HepG2 (cell line): ENCODE measurements around the gene MAP3K3. TPM values are rescaled to one million over a fixed set of nuclear protein-coding genes. Genes with fewer than 3 reads are reported as not detected.

Experiments
- CHCHD3 ChIP-seq: sonication (generic); formaldehyde crosslinking; IDR thresholded peaks from 2 replicates; pipeline ENCODE4 v1.8.0; 2022; ENCODE audit warnings: mild to moderate bottlenecking, missing genetic modification reagents, moderate library complexity
- CREB1 ChIP-seq, 2 experiments: fragments of 450-650 bp in 1 of 2; IDR thresholded peaks; 2 replicates each; pipeline ENCODE4 v1.6.1; 2016 to 2017; ENCODE audit warnings: control low read depth in 1 of 2, mild to moderate bottlenecking in 1 of 2, missing compliant biosample characterization in 1 of 2, missing genetic modification characterization in 1 of 2
- FOSL1 ChIP-seq: sonication (generic); formaldehyde crosslinking; IDR thresholded peaks from 2 replicates; pipeline ENCODE4 v1.9.0; 2021; ENCODE audit warnings: missing genetic modification reagents, borderline replicate concordance
- HNRNPL ChIP-seq: fragments of 200-400 bp; formaldehyde crosslinking; IDR thresholded peaks from 2 replicates; pipeline ENCODE4 v1.6.1; 2017; ENCODE audit warnings: mild to moderate bottlenecking, low read depth, low read length
- KAT8 ChIP-seq: IDR thresholded peaks from 2 replicates; pipeline ENCODE4 v1.6.1; 2016; ENCODE audit warnings: missing genetic modification reagents, missing compliant biosample characterization
- KDM2A ChIP-seq: sonication (generic); formaldehyde crosslinking; IDR thresholded peaks from 2 replicates; pipeline ENCODE4 v1.4.0; 2020; ENCODE audit warnings: low read depth, missing genetic modification reagents, borderline replicate concordance
- MBD4 ChIP-seq: IDR thresholded peaks from 2 replicates; pipeline ENCODE4 v1.6.1; 2012; ENCODE audit warnings: low read length, inconsistent platforms, borderline replicate concordance
- MIER2 ChIP-seq: IDR thresholded peaks from 2 replicates; pipeline ENCODE4 v1.6.1; 2016; ENCODE audit warnings: missing biosample characterization, missing genetic modification reagents
- NPAS2 ChIP-seq: sonication (generic); formaldehyde crosslinking; IDR thresholded peaks from 2 replicates; pipeline ENCODE4 v1.8.0; 2022; ENCODE audit warnings: mild to moderate bottlenecking, missing genetic modification reagents, borderline replicate concordance
- PTBP1 ChIP-seq: fragments of 200-400 bp; formaldehyde crosslinking; IDR thresholded peaks from 2 replicates; pipeline ENCODE4 v1.6.1; 2018; ENCODE audit warnings: low read length, low read depth; ENCODE audit not compliant: poor library complexity, severe bottlenecking
- RAD21 ChIP-seq: fragments of 450-650 bp; formaldehyde crosslinking; IDR thresholded peaks from 2 replicates; pipeline ENCODE4 v1.5.0; 2020; ENCODE audit warnings: mild to moderate bottlenecking
- TEAD3 ChIP-seq: optimal IDR thresholded peaks from 2 replicates; pipeline ENCODE3; 2016; ENCODE audit warnings: borderline replicate concordance
- ZC3H13 ChIP-seq: sonication (generic); formaldehyde crosslinking; IDR thresholded peaks from 2 replicates; pipeline ENCODE4 v1.8.1; 2023; ENCODE audit warnings: mild to moderate bottlenecking, missing genetic modification reagents, moderate library complexity
- ZNF737 ChIP-seq: sonication (generic); formaldehyde crosslinking; IDR thresholded peaks from 2 replicates; pipeline ENCODE4 v1.5.0; 2020; ENCODE audit warnings: missing genetic modification reagents, mild to moderate bottlenecking, borderline replicate concordance
- ZNF792 ChIP-seq: IDR thresholded peaks from 2 replicates; pipeline ENCODE4 v1.6.1; 2016
- ZNF816 ChIP-seq: sonication (generic); formaldehyde crosslinking; IDR thresholded peaks from 2 replicates; pipeline ENCODE4 v1.8.0; 2022; ENCODE audit warnings: missing genetic modification reagents, mild to moderate bottlenecking, borderline replicate concordance
- ZNF891 ChIP-seq: sonication (generic); formaldehyde crosslinking; IDR thresholded peaks from 2 replicates; pipeline ENCODE4 v1.5.0; 2020; ENCODE audit warnings: mild to moderate bottlenecking, missing genetic modification reagents
- polyA plus RNA-seq, 8 experiments: library from polyadenylated mRNA; depleted of rRNA in 3 of 8; stranded (reverse) in 7 of 8; unstranded in 1 of 8; fragments of >200 nt; fragmentation: Illumina TruSeq in 4 of 8; extraction: Trizol in 4 of 8; gene quantifications; 2 replicates each; pipeline versions ENCODE4 v1.2.1 to v1.2.3, GENCODE V29; 2011 to 2016; ENCODE audit warnings: low read depth in 4 of 8, missing spikeins in 1 of 8, mixed read lengths in 1 of 8; ENCODE audit not compliant: insufficient read depth in 1 of 8
- total RNA-seq, 5 experiments: library from RNA; depleted of rRNA; stranded (reverse); fragments of >200 nt; fragmentation: Illumina TruSeq; extraction: Trizol; gene quantifications; 2 replicates each; pipeline ENCODE4 v1.2.3, GENCODE V29; 2016; ENCODE audit warnings: low read depth in 1 of 5
- TF ChIP-seq, protein P1 (sequence below): sonication (generic); formaldehyde crosslinking; IDR thresholded peaks from 2 replicates; pipeline ENCODE4 v1.4.0; 2020; ENCODE audit warnings: missing genetic modification reagents
- TF ChIP-seq, protein P2 (sequence below): sonication (generic); formaldehyde crosslinking; IDR thresholded peaks from 2 replicates; pipeline ENCODE4 v1.4.0; 2020; ENCODE audit warnings: mild to moderate bottlenecking, missing genetic modification reagents, borderline replicate concordance
- TF ChIP-seq, protein P3 (sequence below): sonication (generic); formaldehyde crosslinking; IDR thresholded peaks from 2 replicates; pipeline ENCODE4 v1.9.0; 2022; ENCODE audit warnings: missing genetic modification reagents, mild to moderate bottlenecking, borderline replicate concordance

Gene MAP3K3
- total and polyA plus RNA-seq, 2 of the 13 experiments (the other 11 are each of a cell fraction or from before 2014, with no cell fraction given), result 17.7 to 21.8 TPM

DNA sequence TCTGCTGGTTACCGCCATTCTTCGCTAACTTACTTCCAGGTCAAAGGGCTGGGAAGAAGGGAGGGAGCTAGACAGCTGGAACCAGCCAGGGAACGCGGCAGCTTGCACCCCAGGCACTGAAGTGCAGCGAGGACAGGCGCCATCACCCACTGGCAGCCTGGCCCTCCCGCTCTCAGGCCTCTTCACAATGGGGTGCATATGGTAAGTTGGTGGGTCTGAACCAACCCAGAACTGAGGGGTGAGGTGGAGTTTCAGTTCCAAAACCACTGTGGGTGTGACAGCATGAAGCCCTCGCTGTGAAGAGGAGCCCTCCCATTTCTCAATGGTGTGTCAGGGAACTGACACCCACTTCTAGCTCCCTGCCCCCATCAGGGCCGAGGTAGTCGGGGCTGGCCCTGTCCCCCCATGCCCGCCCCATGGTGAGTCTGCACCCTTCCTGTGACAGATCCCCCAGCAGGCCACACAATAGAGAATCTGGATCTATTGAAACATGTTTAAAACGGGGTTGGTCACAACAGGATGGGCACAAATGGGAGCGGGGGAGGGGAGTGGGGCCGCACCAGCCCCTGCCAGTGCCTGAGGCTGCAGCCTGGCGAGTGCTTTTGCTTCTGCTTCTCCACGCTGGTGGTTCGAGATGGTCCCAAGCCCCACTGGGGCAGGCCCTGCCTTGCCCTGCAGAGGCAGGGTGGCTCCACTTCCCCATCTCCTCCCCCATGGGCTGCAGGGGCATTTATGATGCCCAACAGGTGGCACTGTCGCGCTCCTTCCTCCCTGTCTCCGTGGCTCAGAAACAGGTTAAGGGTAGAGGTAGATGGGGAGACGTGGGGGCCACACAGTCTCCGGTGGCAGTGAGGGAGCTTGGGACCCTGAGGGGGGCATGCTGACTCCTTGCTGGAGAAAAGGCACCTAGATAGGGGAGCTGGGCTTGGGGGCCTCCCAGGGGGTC is 75.4 kb downstream of the MAP3K3 start (continued):
- TF ChIP-seq CHCHD3 (CRISPR knock-in tag) (no peak), TEAD3 (CRISPR knock-in tag) (peak; percentile 28), RAD21 (CRISPR knock-in tag) (peak; percentile 33; the same call in 1 of the 2 replicates), FOSL1 (CRISPR knock-in tag) (no peak), ZNF792 (CRISPR knock-in tag) (peak; percentile 28; the same call in 1 of the 2 replicates), ZNF816 (no peak), NPAS2 (CRISPR knock-in tag) (no peak), KDM2A (CRISPR knock-in tag) (peak; percentile 66; the same call in 1 of the 2 replicates), ZC3H13 (peak; percentile 55; the same call in 1 of the 2 replicates), PTBP1 (peak; percentile 70), ZNF891 (CRISPR knock-in tag) (0 out of 2 replicates have a peak, but pooled peaks have one; percentile 49), ZNF737 (CRISPR knock-in tag) (no peak), MBD4 (no peak), CREB1 (IDR thresholded peaks at IDR 0.05) (no peak), CREB1 (CRISPR knock-in tag; IDR thresholded peaks at IDR 0.05) (no peak), KAT8 (CRISPR knock-in tag) (no peak), MIER2 (peak; percentile 14; the same call in 1 of the 2 replicates), HNRNPL (peak; percentile 41; the same call in 1 of the 2 replicates)
- TF ChIP-seq, protein P1, sequence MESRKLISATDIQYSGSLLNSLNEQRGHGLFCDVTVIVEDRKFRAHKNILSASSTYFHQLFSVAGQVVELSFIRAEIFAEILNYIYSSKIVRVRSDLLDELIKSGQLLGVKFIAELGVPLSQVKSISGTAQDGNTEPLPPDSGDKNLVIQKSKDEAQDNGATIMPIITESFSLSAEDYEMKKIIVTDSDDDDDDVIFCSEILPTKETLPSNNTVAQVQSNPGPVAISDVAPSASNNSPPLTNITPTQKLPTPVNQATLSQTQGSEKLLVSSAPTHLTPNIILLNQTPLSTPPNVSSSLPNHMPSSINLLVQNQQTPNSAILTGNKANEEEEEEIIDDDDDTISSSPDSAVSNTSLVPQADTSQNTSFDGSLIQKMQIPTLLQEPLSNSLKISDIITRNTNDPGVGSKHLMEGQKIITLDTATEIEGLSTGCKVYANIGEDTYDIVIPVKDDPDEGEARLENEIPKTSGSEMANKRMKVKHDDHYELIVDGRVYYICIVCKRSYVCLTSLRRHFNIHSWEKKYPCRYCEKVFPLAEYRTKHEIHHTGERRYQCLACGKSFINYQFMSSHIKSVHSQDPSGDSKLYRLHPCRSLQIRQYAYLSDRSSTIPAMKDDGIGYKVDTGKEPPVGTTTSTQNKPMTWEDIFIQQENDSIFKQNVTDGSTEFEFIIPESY (CRISPR knock-in tag), result peak; percentile 42; the same call in 1 of the 2 replicates
- TF ChIP-seq, protein P2, sequence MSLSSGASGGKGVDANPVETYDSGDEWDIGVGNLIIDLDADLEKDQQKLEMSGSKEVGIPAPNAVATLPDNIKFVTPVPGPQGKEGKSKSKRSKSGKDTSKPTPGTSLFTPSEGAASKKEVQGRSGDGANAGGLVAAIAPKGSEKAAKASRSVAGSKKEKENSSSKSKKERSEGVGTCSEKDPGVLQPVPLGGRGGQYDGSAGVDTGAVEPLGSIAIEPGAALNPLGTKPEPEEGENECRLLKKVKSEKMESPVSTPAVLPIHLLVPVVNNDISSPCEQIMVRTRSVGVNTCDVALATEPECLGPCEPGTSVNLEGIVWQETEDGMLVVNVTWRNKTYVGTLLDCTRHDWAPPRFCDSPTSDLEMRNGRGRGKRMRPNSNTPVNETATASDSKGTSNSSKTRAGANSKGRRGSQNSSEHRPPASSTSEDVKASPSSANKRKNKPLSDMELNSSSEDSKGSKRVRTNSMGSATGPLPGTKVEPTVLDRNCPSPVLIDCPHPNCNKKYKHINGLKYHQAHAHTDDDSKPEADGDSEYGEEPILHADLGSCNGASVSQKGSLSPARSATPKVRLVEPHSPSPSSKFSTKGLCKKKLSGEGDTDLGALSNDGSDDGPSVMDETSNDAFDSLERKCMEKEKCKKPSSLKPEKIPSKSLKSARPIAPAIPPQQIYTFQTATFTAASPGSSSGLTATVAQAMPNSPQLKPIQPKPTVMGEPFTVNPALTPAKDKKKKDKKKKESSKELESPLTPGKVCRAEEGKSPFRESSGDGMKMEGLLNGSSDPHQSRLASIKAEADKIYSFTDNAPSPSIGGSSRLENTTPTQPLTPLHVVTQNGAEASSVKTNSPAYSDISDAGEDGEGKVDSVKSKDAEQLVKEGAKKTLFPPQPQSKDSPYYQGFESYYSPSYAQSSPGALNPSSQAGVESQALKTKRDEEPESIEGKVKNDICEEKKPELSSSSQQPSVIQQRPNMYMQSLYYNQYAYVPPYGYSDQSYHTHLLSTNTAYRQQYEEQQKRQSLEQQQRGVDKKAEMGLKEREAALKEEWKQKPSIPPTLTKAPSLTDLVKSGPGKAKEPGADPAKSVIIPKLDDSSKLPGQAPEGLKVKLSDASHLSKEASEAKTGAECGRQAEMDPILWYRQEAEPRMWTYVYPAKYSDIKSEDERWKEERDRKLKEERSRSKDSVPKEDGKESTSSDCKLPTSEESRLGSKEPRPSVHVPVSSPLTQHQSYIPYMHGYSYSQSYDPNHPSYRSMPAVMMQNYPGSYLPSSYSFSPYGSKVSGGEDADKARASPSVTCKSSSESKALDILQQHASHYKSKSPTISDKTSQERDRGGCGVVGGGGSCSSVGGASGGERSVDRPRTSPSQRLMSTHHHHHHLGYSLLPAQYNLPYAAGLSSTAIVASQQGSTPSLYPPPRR (CRISPR knock-in tag), result no peak
- TF ChIP-seq, protein P3, sequence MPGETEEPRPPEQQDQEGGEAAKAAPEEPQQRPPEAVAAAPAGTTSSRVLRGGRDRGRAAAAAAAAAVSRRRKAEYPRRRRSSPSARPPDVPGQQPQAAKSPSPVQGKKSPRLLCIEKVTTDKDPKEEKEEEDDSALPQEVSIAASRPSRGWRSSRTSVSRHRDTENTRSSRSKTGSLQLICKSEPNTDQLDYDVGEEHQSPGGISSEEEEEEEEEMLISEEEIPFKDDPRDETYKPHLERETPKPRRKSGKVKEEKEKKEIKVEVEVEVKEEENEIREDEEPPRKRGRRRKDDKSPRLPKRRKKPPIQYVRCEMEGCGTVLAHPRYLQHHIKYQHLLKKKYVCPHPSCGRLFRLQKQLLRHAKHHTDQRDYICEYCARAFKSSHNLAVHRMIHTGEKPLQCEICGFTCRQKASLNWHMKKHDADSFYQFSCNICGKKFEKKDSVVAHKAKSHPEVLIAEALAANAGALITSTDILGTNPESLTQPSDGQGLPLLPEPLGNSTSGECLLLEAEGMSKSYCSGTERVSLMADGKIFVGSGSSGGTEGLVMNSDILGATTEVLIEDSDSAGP (CRISPR knock-in tag), result peak; percentile 27; the same call in 1 of the 2 replicates
